NCI-H2171 (cell line): ENCODE data around the gene CDH2.

Source experiments
- DNase-seq: peaks from one replicate; lab custom pipeline; 2025; lab: John Stamatoyannopoulos, UW

The CDH2 gene

DNA sequence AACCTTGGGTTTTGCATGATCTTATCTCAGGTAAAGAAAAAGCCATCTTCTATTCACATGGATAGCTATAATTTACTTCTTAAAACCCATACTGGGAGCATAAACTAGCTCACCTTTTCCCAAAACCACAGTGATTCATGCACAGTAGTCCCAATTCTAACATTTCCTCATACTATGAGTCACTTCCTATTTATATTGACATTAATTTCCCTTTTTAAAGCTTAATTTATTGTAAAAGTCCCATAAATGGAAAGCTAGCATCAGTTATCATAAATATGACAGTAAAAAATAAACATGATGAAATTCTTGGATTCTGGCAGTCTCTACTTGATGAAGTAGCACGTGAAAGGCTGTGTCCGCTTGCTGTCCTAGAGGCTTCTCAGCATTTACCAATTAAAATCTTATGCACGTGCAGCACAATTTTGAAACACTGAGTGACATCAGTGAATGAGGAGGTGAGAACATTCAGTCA, 180.1 kb downstream of the CDH2 start:
- DNase-seq: no peak

DNA sequence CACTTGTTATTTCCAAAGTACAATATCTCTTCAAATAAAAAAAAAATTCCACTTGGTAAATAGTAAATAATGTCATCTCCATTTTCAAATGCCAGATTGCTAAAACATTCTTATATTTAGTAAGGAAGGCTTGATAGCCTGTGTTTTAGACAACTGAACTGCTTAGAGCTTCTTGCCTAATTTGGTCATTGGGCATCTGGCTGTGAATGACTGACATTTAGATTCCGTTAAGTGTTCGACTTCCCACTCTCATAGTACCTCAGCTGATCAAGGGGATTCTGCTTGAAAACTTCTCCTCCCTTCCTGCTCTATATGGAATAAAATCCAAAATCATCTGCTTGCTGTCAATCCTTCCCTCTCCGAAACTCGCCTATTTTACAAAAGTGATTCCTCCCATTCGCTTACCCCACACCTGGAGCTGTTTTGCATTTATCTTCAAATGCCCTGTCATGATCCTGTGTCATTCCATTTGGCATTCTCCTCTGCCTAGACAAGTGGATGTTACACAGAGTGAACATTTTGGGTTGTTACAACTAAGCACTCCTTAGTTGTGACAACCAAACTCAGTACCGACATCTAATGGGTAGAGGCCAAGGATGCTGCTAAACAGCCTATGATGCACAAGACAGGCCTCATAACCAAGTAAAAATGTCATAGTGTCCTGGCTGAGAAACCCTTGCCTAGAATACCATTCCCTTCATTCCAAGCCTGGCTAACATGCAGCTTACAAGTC, 181.0 kb downstream of the CDH2 start:
- DNase-seq: no peak

DNA sequence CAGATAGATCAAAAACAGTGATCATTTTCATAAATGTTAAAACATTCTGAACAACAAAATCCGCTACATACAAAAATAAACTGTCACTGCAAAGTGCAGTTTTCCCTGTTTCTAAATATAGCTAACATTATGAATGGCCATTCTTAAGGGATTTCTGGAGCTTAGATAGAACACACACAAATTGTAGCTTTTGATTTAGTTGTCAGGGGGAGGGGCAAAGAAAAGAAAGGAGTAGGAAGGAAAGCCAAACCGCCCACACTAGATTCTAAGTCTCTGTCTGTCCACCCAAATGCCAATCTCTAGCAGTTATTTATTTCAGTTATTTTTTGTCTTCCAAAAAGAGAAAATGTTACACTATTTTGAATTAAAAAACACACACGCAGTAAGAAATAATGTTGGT, 182.4 kb downstream of the CDH2 start:
- no peak for DNase-seq

DNA sequence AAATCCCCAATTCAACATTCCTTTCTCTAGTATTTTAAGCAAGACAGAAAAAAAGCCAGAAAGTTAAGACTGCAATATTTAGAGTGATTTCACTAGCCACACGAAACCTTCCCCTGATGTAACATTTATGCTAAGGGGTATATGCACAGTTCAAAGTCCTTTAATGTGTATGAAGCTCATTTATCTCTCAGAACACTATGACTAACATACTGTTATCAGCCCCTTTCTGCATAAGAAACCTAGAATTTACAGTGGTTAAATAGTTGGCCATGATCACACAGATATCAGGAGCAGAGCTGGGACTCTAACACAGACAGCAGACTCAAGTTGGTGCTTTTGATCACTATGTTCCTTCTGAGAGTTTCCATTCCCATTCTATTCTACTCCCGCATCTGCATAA, 185.5 kb downstream of the CDH2 start:
- no peak for DNase-seq

DNA sequence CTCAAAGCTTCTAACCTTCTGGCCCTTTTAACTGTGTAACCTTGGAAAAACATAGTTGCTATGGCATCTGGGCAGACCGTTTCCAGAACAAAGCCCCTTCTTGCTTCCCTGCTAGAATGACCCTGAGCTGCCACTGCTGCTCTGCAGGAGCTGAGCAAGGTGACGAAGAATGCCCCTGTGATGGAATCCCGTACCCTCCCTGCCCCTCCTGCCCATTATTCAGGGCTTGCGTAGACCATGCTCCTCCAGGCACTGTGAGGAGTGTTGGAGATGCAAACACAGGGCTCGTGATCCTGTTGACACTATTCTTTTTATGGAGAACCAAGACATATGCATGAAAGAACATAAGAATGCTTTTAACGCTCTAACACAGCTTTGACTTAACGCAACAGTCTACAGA, 191.1 kb downstream of the CDH2 start:
- DNase-seq: no peak

DNA sequence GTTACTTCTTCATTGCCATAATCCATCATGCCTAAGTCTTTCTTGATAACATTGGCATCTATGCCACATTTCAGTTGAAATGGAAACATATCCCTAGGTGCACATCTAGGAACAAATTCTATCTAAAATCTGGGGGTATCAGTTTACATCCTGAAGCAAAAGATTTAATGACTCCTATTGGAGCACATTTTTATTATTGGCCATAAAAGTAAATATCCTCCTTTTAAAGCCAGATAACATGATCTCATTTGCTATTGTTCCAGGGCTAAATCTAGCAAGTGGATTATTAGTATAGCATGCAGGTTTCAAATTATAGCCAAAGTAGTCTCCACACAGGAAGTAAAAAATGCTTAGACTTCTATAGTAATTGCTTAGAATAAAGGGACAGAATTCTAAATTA, 193.2 kb downstream of the CDH2 start:
- DNase-seq: no peak

DNA sequence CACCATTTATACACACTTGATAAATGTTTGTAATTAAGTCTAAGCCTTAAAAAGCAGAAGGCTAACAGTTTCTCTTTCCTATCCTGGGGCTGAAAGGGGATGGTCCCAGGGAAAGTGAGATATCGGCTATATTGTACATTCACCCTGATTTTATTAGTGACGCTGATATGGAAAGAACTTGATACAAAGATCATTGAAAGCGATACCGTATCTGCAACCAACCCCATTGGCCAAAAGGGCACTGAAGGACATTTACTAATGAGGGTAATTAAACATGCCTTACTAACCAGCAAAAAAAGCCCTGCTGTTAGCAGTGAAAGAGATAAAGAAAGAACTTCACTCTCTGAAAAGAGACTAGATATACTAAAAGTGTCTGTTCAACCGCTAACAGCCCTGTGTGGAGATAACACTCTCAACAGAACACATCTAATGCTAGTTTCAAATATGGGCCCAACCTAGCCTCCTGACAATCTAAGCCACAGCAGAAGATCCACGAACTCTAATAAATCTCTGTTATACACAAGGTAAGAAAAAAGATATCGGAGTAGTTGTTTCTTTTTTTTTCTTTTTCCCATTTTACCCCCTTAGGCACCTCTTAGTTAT, 200.0 kb downstream of the CDH2 start:
- no peak for DNase-seq

DNA sequence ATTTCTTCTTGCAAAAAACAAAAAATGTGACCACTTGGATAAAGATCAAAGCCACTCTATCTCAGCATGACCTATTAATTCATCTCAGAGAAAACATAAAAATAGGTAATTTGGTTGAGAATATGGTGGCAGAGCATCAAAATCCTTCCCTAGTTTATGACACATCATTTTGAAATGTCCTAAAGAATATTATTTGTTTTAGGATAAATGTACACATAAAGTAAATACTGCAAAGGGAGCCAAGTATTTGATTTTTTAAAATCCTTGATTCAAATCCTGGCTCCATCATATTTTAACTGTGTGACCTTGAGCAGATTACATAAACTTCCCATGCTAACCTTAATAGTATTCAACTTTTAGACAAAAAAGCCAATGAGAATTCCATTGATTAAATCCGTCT, 206.6 kb downstream of the CDH2 start:
- no peak for DNase-seq

DNA sequence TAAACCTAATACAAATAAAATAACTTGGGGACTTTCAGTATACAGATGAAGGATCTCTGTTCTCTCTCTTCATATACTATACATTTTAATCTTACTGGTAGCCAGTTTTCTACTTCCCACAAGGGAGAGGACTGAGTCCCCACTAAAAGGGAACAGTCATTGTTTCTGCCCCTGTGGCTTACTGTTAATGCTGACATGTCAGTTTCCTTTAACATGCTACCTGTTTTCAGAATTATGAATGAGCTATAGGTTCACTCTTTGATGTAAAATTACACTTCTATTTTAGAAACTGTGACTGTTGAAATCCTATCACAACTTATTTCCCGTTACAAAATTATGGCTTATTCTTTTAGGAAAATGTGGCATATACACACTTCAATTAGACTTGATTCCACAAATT, 207.7 kb downstream of the CDH2 start:
- DNase-seq: no peak

DNA sequence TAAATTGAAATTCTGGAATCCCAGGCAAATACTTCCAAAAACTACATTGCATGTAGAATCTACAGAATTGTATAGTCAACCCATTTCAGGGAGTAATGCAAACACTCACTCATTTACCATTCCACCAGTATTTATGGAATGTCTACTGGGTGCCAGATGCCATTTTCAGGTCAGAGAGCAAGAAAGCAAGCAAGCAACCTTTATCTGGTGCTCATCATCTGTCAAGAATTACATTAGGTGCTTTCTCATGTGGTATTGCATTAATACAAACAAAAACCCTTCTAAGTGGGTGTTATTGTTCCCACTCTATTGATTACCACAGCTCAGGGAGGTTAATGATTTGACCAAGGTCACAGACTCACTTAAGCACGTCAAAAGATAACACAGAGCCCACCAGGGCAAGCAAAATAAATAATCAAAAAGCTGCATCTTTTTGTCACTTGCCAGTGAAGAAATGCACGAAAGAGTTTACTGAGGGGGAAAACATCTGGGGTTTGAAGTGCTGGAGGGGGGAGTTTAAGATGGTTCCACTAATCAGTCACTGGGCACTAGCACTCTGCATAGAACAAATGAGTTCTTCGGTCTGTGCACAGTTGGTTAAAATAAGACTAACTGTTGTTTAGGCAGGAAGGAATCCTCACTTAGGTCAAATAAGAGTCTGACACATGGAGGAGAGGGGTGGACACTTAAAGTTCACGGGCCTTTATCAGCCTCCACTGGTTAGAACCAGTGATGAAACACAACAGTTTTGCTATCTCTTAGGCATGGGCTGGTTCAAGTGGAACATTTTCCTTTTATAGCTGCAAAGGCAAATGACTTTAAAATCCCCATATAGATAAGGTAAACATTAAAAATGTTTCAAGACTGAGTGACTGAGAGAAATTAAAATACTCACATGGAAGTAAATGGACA, 208.8 kb downstream of the CDH2 start:
- DNase-seq: no peak

DNA sequence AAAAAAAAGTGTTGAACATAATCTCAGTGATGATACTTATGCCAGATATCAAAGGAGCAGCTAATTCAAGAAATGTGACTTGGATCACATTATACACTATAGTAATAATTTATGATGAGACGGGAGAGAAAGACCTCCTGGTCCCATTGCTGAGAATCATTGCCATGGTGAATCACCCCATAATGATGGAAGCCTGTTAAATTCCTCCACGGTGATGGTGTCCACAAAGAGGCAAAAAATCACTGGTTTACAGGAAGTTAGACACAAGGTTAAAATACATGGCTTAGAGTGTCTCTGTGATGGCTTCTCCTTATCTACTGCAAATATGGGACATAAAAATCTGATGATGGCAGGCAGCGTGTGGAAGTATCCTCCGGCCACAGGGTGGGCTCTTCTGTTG, 210.0 kb downstream of the CDH2 start:
- DNase-seq: no peak

DNA sequence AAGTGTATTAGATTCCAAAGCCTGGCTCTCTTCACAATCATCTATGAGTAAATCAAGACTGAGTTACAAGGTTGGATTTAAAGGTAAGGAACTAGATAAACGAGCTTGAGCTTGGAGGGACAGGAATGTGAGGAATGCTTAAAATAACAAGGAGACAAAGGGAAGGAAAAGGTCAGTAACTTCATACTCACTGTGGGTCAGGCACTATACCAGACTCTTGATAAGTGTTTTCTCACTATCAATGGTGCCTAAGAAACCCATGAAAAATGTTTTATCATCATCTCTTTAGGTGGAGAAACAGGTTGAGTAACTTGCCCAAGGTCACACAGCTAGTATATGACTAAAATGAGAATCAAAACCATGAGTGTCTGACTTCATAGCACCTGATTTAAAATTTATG, 212.1 kb downstream of the CDH2 start:
- no peak for DNase-seq

DNA sequence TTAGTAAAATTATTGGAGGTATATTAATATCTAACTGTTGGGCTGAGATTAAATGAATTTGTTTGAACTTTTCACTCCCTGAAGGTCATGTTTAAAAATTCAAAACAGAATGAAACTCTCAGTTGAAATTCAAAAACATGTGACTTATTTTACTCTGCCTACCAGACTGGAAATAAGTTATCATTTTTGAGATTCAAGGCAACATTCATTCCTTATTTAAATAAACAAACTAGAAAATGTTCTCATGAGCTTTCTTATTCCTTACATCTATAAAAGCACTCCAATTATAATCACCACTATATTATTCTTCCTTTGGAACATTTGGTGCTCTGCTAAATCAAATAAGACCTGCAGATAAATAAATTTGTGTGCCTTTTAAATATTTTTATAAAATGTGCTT, 217.8 kb downstream of the CDH2 start:
- no peak for DNase-seq

DNA sequence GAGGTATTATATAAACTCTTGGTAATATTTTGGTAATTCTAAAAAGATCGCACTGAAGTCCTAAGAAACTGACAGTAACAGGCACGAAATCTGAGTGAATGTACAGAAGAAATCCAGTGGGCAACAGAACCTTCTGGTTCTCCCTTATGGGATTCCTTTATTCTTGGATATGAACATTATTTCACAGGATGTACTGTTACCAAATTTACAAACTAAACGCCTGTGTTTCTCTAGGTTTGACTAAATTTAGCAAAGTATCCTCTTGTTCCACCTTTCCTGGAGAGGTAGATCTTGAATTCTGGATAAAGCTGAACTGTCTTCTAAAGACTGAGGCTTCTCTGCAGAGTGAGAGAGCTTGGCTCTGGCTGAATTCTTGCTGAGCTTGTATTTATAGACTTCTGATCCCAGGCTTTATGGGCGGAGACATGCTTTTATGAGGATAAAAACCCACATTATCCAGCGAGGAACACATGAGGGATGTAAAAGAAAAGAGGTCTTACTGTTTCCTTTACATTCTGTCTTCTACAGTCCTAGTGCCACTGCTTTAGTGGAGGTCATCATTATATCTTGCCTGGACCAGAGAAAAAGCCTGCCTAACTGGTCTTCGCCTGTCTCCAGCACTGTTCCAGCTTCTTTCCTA, 220.8 kb downstream of the CDH2 start:
- DNase-seq: no peak

DNA sequence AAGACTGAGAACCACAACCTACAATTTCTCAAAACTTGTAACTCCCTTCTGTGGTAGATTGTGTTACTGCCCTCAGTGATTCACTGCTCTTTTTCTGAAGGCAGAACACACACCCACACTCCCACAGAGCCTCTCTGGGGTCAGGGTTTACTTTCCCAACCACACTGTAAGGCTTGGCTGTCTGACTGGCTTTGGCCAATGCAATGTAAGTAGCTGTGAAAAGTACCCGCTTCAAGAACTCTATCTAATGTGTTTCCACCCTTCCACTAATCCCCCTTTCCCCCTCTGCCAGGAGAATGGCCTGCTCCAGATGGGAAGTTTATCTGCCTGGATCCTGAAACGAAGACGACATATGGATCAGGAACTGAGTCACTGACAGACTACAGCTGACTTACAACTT, 222.7 kb downstream of the CDH2 start:
- no peak for DNase-seq

DNA sequence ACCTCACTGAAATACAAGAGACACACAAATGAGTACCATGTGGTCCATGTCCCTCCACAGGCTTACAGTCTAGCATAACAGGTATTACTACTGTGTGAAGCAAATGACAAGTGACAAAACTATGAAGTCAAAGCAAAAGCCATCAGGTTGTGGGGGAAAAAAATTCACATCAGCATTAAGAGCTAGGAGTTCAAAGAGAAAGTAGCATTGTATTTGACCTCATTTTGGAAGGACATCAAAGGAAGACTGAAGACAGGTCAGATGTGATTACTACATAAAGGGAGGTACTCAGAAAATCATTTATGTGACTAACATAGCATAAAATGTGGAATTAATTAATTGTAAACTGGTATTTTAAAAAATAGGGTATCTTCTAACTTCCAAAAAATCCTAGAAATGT, 224.2 kb downstream of the CDH2 start:
- no peak for DNase-seq

DNA sequence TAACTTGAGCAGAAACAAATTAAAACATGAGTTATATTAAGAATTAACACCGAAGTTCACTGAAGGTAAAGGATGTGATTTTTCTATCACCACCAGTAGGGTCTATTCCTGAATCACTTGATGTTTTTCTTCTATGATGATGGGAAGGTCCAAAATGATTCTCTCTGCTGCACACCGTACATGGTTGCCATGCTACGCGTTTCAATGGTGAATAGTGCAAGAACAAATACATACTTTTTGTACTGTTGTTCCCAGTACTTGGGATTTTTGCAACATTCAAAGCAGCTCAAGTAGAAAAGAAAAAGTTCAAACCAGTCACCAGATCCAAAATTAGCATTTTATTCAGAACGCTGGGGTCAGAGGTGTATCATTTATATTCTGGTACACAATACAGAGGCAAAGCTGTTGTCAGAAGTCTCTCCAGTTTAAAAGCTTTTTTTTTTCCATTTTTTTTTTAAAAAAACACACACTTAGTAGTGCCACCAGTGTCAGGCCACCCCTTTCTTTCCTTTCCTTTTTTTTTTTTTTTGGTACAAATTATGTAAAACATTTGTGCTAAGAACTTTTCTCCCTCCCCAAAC, 226.2 kb downstream of the CDH2 start:
- no peak for DNase-seq

DNA sequence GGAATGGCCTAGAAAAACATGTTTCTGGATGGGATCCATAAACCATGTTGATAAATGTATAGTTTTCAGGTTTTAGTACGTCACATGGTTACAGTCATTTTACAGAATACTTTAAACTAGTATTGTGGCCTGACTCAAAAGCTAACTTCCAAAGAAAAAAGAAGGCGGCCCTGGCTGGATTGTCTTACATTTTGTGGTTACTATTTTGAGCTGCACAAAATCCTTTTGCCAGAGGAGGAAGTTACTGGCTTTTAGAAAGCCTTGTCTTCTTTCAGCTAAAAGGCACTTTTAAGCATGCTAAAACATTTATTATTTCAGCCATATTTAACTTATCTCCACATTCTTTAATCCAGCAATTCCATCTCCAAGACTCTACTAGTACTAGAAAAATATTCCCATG, 227.9 kb downstream of the CDH2 start:
- DNase-seq: no peak

DNA sequence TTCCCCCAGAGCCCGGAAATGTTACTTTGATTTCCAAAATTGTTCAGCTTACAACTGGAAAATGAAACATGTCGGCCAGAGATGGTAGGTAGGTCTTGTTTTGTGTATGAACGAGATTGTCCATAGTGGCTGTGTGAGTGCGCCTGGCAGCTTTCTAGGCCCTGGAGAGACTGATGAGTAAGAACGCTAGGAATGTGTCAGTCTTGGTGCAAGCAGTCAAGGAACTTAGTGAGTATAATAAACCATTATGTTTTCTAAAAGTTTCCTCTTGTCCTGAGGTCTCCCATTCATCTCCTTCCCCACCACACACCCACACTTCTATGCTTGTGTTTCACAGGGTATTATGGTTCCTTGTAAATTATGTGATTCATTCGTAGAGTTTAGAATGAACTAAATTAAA, 234.2 kb downstream of the CDH2 start:
- DNase-seq: no peak

DNA sequence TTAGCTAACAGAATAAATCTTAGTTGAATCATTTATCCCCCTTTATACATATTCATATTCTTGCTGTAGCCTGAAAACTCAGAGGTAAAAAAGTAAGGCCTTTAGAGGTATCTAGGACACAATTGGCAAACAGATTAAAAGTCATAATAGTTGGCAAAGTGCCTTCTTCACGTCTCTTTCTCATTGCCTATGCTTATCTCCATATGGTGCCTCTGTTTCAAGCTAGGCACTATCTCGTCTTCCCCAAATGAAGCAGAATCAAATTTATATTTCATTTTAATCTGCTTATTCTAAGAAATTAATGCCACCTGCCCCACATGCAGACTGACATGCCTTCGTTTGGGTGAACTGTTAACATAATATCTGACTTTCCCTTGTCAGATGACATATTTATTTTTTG, 245.4 kb downstream of the CDH2 start:
- no peak for DNase-seq

DNA sequence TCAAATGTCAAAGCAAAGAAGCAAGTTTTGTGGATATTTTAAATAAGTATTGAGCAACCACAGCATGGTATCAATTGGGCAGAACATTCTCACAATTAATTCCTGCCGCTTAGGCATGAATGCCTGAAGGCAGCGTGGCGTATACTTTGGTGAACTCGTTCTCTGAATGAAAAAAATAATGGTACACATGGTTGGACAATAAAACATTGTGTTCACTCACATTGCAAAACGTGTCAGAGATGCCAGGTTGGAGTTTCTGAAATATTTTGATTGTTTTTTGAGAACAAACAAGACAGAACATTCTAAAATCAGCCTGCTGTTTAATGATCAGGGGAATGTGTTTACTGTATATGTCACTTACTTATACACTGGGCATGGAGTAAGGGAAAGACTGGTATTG, 254.2 kb downstream of the CDH2 start:
- DNase-seq: no peak
